NCI-H2081 treated with DMSO at 0.1 percent for 48 hours (cell line): ENCODE measurements around the gene ARHGEF5.
"Not testable (repeated sequence)": the region's sequence is repeated elsewhere in the genome, so short reads cannot be mapped to it uniquely, and the experiment has no call there.

Experiments
- DNase-seq: peaks from one replicate; lab custom pipeline; 2025; lab: John Stamatoyannopoulos, UW

ARHGEF5 gene

DNA sequence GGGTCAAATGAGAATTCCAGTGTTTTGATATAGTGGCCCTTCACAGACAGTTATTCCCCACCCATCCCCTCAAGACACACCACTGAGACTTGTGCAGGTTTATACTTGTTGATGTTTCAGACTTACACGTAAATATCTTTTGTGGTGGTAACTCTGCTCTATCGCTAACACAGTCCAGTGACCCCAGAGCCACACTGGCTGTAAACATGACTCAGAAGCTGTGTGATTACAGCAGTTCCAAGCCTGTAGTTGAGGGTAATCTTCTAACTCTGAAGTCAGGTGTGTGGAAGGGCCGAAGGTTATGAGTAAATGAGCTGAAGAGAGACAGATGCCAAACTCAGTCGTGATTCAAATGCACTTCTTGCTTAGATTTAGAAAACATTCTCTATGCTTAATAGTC is 28.9 kb downstream of the ARHGEF5 start:
- DNase-seq = no peak

GRCh38 chr7:144384555-144385245 is 29.5 kb downstream of the ARHGEF5 start:
- DNase-seq = no peak

DNA sequence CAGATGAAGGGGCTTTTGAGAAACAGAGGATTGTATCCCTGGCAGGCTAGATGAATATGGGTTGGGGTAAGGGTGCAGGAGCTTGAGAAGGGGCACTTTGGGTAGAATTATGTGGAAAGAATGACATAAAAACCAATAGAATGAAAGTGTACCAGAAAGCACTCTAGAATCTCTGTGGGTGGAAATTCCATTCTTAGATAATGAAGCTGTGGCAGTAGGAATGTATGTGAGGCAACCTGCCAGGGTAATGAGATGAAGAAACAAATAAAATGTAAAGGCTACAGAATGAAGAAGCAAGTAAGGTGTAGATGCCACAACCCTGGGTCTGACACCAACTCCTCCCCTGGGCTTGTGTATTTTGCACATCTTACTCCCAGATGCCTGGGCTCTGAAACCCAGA is 31.5 kb downstream of the ARHGEF5 start:
- DNase-seq = no peak

DNA sequence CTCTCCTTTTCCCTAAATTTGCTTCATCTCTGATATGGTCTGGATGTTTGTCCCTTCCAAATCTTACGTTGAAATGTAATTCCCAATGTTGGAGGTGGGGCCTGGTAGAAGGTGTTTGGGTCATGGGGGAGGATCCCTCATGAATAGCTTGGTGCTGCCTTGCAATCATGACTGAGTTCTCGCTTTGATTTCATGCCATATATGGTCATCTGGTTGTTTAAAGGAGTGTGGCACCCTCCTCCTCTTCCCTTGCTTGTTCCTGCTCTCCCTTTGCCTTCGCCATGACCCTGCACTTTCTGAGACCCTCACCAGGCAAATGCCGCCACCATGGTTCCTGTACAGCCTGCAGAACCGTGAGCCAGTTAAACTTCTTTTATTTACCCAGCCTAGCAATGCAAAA is 33.7 kb downstream of the ARHGEF5 start:
- no peak for DNase-seq

- no peak for DNase-seq
These were observed 35.3 kb downstream of the ARHGEF5 start for GRCh38 chr7:144390481-144390880.

GRCh38 chr7:144391014-144391413 is 35.8 kb downstream of the ARHGEF5 start:
- no peak for DNase-seq

DNA sequence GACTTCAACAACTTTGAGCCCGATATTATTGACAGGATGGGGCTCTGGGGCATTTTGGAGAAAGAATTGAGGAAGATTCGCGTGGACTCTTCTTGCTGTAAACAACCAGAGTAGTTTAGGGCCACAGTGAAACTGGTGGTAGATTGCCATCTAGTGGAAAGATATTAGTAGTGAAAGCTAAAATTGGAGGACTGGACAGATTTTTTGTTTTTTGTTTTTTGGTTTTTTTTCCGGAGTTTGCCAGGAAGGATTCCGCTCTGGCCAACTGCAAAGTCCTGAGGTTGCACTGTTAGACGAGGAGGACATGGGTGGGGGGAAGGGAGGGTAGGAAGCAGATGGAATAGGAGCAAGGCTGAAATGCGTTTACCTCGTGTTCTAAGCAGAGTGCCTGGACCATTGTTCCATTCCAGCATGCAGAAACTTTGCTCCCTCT is 36.6 kb downstream of the ARHGEF5 start:
- peak; percentile 6 for DNase-seq

GRCh38 chr7:144397086-144397485 is 41.9 kb downstream of the ARHGEF5 start:
- DNase-seq = no peak

DNA sequence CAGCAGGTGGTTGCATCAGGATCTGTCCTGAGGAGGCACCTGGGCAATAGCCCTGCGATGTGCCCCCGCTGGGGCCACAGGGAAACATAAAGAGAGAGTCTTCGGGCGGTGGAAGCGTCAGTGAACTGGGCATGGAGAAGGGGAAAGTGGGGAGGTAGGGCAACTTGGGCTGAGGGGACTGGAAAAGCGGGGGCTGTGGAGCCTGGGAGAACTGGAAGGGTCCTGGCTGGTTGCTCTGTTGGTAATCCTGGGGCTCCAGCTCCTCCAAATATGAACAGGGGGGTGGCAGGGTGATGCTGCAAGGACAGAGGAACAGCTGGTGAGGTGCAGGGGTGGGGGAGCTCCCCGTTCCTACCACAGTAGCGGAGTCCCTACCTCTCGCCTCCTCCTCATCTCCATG is 43.1 kb downstream of the ARHGEF5 start:
- no peak for DNase-seq

DNA sequence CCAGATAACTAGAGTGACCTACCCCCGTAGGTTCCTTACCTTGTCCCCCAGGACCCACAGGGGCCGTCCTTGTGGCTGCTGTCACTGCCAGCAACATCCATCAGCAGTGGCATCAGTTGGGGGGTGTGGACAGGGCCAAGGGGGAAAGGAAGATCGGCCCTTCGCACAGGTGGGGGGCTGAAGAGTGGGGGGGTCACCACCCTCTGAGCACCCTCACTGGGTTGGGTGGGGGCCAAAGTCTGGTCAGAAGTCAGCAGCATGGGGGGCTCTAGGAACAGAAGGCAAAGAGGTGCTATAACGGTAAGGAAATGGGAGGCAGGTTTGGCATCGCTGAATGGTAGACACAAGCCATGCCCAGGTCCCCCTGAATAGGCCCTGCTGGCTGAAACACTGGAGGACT is 43.7 kb downstream of the ARHGEF5 start:
- no peak for DNase-seq

- DNase-seq = no peak
These were observed 44.7 kb downstream of the ARHGEF5 start for GRCh38 chr7:144399946-144400345.

DNA sequence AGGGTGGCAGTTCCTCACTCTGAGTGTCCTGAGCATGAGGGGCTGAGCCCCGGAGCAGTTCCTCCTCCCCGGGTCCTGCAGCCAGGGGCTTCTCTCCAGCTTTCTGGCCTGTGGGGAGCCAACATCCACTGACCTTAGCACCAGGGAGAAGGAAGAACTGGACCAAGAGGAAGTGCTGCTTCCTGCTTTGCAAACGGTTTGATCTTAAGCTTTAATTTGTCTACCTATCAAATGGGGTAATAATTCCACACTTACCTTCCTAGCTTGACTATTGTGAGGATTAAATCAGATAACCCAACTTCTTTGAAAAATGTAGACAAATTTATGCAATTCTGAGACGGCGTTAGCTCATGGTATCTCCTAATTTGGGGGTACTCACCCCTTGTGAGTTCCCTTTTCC is 46.3 kb downstream of the ARHGEF5 start:
- DNase-seq = no peak

DNA sequence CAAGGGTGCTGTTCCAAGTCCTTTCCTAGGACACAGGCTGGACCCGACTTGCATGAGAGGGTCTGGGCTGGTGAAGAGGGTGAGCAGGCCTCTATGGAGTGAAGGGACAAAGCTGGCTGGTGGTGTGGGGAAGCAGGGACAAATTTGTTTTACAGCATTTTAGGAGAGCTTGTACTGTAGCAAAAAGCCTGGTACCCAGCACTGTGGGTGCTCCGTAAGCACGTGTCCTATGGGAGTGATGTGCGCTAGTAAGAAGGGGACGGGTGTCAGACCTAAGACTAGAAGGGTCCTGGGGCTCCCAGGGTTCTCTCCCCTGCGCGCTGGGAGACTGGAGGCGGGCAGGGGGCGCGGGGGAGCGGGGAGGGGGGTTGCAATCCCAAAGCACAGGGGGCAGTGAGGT is 47.9 kb downstream of the ARHGEF5 start:
- DNase-seq = no peak

DNA sequence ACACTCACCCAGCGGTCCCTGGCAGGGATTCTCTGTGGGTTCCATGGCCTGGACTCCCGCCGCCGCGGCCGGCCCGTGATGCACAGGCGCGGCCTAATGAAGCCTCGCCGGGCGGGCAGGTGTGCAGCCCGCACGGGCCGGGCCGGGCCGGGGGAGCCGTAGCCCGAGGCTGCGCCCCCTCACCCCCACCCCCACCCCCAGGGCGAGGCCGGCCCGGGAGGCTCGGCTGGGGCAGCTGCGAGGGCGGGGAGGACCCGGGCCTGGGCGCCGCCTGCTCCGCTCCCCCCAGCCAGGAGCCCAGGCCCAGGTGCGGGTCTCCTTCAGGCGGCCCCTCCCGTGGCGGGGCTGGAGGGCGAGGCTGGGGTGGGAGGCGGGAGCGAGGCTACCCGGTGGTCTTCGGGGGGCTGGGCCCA is 48.5 kb downstream of the ARHGEF5 start, which contains the start of gene NOBOX:
NOBOX (minus strand) TSS at position 45 of the 413 bp plus-strand sequence.
- DNase-seq = no peak

- no peak for DNase-seq
These were observed 49.7 kb downstream of the ARHGEF5 start for GRCh38 chr7:144404946-144405345.

DNA sequence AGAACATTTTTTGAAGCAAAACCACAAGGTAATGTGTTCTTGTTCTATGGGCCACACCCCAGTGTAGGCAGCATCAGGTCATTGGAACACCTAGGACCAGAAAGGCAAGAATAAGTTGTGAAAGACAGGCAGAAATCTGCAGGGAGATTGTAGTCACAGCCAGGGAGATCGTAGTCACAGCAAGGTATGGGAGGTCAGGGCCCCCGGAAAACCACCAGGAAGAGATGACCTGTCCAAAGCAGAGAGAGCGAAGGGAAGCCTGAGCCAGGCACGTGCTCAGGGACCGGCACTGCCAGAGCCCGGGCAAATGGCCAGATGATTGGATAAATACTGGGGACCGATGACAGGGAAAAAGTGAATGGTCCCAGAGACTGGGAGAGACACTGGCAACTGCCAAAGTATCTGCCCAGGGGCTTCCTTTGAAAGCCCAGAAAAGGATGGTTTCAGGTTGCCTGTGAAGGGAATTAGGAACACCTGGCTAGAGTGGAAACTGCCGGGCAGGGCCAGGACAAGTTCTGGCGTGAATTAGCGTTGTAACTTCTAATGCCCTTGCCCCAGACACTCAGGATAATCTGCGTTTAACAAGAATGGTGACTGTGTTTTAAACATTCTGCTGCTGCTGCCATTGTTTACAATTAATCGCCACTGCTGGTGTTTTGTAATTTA is 52.2 kb downstream of the ARHGEF5 start:
- DNase-seq = no peak

GRCh38 chr7:144408121-144408520 is 52.9 kb downstream of the ARHGEF5 start:
- DNase-seq = no peak

- DNase-seq = no peak
These were observed 55.2 kb downstream of the ARHGEF5 start for GRCh38 chr7:144410441-144410840.

GRCh38 chr7:144414815-144415214 is 59.6 kb downstream of the ARHGEF5 start:
- DNase-seq = no peak

GRCh38 chr7:144415858-144416257 is 60.7 kb downstream of the ARHGEF5 start:
- DNase-seq = no peak

DNA sequence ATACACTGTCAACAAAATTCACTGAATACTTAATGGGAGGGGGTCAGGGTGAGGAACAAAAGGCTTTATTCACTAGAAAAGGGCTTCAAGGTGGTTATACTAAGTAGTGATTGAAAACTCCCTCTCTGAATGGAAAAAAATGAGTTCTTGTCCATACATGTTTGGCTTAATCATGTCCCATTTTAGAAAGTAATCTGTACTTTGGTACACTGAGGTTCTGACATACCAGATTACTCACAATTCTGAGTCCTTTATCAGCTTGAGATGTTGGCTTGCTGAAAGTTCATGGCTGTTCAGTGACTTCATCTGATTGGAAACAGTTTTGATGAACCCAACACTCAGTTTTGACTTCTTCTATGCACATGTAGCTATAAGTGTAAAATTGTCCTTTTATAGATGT is 61.1 kb downstream of the ARHGEF5 start:
- DNase-seq = no peak

DNA sequence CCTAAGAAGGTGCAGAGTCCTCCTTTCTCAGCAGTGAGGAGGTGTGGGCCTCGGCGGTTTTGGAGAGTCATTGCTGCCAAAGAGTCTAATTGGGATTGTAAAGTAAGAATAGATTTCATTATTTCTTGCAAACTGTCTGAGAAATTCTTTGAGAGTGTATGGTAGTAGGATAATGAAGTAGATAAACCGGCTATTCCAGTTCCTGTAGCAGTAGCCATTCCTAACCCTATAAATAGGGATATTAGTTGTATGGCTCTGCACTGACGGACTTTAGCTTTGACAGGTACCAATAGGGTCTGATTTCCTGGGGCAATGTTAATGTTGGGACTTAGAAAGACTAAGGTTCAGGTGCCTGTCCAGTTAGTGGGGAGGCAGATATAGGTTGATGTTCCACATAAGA is 63.7 kb downstream of the ARHGEF5 start:
- not testable (repeated sequence) for DNase-seq

DNA sequence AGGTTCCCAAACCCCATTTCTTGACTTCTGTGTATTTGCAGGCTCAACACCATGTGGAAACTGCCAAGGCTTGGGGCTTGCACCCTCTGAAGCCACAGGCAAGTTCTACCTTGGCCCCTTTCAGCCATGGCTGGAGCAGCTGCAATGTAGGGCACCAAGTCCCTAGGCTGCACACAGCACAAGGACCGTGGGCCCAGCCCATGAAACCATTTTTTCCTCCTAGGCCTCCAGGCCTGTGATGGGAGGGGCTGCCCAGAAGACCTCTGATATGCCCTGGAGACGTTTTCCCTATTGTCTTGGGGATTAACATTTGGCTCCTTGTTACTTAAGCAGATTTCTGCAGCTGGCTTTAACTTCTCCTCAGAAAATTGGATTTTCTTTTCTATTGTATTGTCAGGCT is 72.3 kb downstream of the ARHGEF5 start:
- DNase-seq = not testable (repeated sequence)

GRCh38 chr7:144428431-144428830 is 73.2 kb downstream of the ARHGEF5 start:
- no peak for DNase-seq
